PFSK-1 (cell line): ENCODE measurements around the gene CCDC30.

Experiments
- POLR2AphosphoS5 ChIP-seq: IDR thresholded peaks from 2 replicates; pipeline ENCODE4 v1.6.1; 2012; ENCODE audit warnings: low read depth, mild to moderate bottlenecking, control low read depth, low read length, moderate library complexity
- REST ChIP-seq, 2 experiments: IDR thresholded peaks; 2 replicates each; pipeline versions ENCODE4 v1.6.1 to v1.8.0; 2011 to 2012; ENCODE audit warnings: low read depth in 2 of 2, low read length in 2 of 2, control low read depth in 1 of 2, inconsistent platforms in 1 of 2, mild to moderate bottlenecking in 1 of 2, moderate library complexity in 1 of 2; ENCODE audit not compliant: insufficient read depth in 1 of 2

GRCh38 chr1:42434340-42434739, 28.7 kb upstream of the CCDC30 start:
- TF ChIP-seq POLR2AphosphoS5 (no peak), REST (IDR thresholded peaks at IDR 0.05; ENCODE audit: insufficient read depth in 1 of 2, low read depth in 2 of 2, low read length in 2 of 2) (no peak)
